DMS79 (cell line): ENCODE results near the gene ZDHHC14.

Source experiments
- DNase-seq: peaks from one replicate; lab custom pipeline; 2025; lab: John Stamatoyannopoulos, UW

ZDHHC14 gene

DNA sequence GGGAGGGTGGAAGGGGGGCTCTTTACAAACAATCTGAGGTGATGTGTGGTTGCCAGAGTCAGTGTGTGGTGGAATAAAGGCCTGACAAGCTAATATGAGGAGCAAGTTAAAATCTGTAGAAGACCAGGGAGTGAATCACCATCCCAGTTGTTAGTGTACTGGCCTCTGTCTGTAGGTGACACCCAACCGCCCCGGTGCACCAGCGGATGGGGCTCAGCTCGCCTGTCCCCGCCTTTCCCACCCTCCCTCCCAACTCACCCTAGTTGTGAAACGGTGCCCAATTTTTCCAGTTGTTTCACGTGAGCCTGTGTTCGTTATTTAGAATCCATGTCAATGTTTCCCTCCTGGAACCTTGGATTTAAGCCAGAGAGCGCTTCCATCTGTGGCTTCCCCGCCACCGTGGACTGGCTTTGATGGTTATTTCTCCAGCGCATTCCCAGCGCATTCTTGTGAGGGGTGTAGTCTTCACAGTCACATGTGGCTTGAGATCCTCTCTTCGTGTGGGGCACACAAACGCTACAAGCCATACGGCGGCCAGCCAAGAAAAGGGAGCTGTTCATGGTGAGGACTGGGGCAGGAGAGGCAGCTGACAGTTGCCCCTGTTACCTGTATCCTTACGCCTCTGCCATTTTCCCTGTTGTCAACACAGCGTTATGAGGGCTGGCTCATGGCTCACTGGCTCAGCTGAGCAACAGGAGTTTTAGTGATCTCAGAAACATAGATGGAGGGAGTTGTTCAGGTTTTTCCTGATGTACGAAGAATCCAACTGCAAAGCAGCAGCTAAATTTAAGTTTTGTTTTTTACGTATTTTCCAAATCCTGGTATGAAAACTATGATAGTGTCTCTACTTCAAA is 137.6 kb downstream of the ZDHHC14 start:
- DNase-seq: no peak

DNA sequence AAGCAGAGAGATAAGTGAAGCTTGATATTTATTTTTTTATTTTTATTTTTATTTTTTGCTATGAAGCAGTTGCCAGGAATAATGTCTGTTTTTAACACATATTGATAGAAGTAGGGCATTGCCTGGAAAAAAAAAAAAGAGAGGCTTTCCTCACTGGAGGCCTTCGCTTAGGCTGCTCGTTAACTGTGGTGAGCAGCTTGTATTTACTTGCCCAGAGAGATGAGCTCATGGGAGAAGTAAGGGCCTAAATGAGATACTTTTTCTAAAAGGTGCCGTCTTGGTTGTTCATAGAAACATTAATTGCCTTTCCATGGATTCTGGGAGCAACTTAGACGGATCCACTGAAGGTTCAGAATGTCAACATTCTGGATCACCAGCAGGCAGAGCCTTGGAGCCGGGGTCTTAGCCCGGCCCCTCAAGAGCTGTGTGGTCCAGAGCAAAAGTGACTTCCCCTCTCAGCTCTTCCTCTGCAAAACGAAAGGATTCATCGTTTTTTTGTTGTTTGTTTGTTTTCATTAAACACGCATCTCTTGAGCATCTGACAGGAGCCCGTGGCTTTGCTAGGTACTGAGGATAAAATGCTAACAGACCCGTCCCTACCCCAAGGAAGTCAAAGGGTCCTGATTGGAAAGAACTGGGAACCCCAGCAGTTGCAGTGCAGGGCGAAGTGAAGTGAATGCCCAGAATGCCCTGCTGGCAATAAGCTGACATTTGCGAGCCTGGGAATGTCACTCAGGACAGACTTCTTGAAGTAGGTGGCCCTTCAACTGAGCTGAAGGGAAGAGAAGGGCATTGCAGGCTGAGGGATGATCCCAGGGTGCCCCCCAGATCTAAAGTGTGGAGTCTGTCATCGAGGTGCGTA is 138.5 kb downstream of the ZDHHC14 start:
- no peak for DNase-seq

DNA sequence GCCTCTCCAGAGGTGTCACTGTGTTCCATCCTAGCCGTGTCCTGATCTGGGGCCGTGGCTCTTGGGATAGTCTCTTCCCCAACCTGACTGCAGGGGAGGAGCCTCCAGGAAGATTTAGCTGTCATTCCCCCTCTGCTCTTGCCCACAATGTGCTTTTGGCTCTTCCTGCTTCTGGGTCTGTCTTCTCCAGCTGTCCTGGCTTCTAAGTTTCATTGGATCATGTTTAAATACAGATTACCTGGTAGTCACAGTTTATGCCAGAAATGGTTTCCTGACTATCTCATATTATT is 139.1 kb downstream of the ZDHHC14 start:
- DNase-seq: no peak

DNA sequence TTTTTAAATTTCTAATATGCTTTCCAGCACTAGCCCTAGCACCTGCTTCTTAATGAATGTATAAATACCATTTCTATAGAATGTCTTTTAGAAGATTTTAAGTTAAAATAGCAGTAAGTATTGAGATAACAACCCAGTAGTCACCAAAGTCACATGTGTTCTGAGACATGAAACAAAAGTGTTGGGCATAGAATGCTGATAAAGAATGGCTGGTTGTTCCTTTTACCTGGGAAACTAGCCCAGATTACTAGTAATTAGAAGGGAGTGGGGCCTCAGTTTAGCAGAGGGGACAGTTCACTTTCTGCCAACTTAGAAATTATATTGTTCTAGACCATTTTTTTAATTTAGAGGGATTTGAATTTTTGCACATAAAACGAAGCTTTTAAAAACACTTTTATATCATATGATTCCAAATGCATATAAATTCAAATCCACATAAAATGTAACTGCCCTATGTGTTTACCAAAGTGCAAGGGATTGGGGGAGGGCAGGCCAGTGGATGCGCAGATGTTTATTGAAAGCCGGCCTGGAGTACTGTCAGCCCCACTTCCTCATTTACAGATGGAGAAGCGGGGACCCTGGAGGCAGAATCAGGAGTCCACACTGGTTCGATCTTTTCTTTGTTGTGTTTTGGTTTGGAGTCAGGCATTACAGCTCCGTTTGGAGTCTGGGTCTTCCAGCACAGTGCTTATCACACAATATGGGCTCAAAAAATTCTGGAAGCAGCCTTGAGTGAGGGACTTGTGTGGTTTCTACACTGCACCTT is 139.8 kb downstream of the ZDHHC14 start:
- DNase-seq: no peak

DNA sequence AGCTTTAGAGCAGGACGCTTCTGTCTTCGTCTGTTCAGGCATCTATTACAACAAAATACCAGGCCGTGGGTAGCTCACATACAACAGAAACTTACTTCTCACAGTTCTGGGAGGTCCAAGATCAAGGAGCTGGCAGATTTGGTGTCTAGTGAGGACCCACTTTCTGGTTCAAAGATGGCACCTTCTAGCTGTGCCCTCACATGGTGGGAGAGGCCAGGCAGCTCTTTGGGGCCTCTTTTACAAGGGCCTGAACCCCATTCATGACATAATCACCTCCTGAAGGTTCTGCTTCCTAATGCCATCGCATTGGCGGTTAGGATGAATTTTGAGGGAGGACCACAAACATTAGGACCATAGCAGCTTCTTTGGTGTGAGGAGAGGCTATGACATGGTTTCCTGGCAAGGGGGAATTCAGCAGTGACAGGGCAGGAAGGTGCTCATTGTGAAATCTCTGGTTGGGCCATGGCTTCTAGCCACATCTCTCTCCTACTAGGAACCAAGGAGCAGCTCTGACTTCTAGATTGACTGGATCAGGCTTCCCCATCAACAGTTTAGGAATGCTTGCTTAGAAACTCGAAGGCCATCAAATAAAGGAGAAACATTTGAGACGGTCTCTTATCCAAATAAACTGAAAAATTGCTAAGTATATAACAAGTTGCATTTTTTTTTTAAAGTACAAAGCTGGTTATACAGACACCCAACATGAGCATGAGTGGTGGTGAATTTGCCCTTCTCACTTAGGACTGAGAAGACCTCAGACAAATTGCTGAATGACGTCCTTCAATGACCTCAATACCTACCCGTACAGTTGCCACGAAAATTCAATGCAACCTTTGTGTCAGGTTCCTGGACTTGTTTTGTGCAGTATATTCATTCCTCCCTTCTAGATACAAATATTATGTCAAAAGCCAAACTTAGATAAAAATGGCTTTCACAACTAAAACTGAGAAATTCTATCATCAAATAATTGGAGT is 140.7 kb downstream of the ZDHHC14 start:
- DNase-seq: no peak

DNA sequence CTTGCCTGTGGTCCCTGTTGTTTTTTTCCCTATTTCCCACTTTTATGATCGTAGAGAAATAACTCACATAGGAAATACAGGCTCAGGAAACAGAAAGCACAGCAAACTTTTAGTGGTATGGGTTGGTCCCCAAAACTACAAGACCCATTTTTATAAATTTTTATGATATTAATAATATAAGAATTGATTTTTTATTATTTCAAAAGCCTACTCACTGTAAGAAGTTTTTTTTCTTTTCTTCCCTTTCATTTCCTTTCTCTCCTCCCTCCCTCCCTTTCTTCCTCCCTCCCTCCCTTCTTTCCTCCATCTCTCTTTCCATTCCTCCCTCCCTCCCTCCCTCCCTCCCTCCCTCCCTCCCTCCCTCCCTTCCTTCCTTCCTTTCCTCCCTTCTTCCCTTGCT is 141.5 kb downstream of the ZDHHC14 start:
- DNase-seq: no peak

DNA sequence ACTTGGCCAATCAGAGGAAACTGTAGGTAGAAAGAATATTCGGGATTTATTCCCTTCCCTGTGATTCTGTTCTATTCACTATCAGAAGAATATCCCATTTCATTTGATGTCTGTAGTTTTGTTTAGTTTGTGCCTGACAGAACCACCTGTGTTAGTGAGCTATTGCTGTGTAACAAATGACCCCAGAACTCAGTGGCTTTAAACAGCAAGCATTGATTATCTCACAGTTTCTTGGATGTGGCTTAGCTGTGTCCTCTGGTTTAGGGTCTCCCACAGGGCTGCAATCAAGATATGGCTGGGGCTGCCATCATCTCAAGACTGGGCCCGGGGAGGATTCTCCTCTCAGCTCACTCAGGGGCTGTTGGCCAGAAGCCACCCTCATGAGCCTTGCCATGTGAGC is 143.7 kb downstream of the ZDHHC14 start:
- no peak for DNase-seq

DNA sequence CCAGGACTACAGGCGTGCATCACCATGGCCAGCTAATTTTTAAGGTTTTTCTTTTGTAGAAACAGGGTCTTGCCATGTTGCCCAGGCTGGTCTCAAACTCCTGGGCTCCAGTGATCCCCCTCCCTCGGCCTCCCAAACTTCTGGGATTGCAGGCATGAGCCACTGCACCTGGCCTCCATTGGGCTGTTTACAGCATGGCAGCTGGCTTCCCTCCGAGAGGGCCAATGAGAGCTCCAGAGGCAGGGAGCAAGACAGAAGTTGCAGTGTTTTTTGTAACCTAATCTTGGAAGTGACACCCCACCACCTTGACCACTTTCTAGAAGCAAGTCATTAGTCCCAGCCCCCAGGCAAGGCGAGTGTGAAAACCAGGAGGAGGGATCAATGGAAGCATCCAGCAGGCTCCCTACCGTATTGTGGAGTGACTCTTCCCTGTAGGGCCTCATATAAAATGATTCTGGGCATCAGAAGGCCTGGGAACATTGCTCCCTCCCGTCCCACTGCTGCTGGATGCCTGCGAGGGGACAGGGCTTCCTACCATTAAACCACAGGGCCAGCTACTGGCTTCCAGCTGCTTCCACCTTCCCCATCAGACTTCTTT is 144.4 kb downstream of the ZDHHC14 start:
- DNase-seq: no peak

DNA sequence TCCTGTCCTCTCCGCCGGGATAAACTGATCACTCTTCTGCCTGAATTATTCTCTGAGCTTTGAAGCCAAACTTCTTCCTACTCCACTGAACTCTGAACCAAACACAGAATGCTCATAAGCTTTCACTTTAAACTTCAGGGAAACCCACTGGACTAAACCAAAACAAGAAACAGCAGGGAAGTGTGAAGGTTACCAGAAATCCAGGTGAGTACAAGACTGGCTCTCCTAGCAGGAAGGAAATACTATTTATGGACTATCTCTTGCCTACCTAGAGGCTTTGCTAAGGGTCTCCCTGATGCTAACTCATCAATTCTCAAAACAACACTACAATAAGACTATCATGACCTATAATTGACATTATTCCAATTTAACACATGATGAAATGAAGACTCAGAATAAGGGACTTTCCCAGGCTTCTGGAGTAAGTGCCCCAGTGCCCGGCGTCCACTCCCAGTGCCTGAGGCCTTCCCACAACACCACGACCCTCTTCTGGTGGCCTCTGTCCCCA is 145.0 kb downstream of the ZDHHC14 start:
- DNase-seq: no peak

DNA sequence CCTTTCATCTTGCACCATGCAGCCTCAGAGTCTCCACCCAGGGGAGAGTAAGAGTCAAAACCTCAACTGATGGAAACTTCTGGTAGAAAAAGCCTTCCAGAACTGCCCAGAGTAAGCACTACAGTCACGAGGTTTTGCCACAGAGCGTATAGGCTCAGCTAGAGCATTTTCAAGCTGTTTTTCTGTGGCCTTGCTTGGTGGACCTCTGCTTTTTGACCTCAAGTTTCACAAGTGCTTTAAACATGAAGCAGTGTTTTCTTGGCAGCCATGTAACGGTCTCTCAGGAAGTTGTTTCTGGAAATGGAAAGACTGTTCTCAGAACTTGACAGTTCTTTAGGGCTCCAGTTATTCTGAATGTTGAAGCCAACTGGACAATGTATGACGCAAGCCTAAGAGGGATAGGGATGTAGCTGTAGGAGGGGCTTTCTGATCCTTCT is 146.5 kb downstream of the ZDHHC14 start:
- DNase-seq: no peak

DNA sequence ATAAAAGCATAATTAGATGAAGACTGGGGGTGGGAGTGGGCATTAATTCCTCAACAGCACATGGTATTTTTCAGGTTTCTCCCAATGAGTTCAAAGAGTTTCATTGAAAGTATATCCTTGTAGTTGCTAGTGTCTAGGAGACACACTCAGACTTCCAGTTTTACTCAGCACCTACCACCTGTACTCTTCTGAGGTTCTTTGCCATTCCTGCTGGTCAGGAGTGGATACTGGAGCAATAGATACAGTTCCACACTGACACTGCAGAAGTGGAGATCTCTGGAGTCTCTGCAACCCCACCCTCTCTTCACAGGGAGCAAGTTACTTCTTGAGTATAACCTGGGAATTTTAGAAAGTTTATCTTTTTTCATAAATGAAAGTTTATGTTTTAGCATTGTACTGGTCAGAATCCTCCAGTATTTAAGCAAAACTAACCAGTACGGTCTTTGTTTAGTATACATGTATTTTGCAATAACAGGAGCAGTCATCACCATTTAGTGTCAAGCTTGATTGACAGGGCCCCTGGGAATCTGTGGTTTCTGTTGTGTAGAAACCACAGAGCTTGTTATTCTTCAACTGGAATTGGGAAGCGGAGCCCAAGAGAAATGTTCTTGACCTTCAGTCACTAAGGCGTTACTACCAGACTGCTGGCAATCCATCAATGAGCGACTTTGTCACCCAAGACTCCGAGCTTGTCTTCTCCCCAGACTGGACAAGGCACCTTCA is 148.1 kb downstream of the ZDHHC14 start:
- DNase-seq: no peak

DNA sequence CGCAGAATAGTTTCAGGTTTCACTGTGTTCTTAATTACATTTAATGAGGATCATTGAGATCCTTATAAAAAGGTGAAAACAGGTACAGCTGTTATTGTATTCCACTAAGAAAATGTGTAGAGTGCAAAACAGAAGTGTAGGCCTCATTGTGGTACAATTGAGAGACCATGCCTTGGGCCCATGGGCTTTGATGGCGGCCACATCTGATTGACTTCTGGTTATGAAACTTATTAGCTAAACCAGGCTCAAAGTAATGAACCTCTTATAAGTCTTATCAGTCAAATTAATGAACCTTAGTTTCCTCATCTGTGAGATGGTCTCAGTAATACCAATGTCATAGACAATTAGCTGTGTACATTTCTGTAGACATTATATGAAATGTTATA is 148.7 kb downstream of the ZDHHC14 start:
- DNase-seq: no peak

DNA sequence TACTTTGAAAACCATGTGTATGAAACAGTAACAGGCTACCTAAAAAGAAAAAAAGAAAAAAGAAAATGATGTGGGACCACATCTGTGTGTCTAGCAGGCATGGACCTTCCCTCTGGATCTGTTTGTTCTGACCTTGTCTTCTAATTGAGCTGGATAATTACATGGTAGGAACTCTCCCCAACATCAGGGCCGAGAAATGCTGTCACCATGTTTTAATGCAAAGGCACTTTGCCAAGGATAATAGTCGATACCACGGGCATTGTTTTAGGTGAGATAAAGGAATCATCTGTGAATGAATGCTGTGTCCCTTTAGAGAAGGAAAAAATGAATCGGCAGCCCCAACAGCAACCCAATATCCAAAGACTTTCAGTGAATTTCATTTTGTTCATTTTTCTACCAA is 149.1 kb downstream of the ZDHHC14 start:
- no peak for DNase-seq

DNA sequence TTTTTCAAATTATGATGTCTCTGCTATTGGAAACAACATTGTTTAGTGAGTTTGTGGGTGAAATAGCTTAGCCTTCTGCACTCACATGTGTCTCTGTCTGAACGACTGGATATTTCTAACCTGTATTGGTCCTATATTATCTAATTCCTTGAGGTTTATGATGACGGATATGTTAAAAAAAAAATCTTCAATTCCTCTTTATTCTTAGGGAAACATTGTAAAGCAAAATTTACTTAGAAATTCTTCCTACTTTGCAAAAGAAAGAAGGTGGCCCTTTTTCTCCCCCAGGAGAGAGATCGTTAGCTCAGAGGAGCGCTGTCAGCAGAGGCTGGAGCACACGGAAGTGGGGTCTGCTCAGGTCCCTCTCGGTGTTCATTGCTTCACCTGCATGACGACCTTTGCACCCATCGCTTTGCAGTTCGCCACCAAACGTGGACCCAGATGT is 149.8 kb downstream of the ZDHHC14 start:
- no peak for DNase-seq

DNA sequence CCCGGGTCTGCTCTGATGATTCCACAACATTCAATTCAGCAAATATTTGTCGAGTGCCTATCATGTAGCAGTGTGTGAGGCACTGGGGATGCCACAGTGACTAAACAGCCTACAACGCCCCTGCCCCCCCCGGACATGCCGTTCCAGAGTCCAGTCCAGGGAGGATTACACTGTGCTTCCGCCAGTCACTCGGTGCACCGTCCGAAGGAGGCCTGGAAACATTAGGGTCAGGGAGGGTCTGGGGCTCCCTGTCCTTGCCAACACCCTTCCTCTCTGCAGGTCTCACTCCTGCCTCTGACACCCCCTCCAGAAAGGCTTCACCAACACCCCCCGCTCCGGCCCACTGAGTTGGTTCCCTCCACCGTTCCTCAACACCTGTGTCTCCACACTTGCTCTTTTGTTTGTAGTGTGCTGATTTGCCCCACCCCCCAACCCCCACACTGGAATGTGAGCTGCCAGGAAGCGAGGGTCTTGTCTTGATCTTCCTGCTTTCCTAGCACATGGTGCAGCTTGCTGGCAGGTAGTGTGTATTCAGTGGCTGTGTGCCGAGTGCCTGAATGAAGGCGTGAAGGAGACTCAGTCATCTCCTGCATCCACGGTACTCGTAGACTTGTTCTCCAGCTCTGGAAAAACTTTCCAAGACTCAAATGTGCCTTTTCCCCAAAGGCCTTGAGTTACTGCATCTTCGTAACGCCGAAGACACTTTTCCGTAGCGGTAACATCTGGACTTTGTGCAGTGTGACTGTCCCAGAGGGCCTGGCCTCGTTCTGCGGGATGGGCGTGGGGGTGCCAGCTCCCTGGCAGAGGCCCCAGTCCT is 150.4 kb downstream of the ZDHHC14 start:
- DNase-seq: no peak

DNA sequence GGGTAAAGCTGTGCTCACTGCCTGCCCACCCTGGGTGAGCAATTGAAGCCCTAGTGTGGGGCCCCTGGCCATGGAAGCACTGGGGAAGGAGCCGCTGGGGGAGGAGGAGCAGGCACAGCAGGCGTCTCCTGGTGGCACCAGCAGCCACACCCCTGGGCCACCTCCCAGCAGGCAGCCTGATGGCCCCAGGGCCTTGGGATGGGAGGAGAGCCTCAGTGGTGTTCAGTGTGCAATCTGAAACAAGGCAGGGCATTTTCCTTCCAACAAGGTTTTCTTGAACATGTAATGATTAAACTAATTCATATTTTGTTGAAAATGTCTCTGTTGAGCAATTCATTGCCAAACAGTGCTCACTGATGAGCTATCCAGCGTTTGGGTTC is 151.0 kb downstream of the ZDHHC14 start:
- DNase-seq: no peak

DNA sequence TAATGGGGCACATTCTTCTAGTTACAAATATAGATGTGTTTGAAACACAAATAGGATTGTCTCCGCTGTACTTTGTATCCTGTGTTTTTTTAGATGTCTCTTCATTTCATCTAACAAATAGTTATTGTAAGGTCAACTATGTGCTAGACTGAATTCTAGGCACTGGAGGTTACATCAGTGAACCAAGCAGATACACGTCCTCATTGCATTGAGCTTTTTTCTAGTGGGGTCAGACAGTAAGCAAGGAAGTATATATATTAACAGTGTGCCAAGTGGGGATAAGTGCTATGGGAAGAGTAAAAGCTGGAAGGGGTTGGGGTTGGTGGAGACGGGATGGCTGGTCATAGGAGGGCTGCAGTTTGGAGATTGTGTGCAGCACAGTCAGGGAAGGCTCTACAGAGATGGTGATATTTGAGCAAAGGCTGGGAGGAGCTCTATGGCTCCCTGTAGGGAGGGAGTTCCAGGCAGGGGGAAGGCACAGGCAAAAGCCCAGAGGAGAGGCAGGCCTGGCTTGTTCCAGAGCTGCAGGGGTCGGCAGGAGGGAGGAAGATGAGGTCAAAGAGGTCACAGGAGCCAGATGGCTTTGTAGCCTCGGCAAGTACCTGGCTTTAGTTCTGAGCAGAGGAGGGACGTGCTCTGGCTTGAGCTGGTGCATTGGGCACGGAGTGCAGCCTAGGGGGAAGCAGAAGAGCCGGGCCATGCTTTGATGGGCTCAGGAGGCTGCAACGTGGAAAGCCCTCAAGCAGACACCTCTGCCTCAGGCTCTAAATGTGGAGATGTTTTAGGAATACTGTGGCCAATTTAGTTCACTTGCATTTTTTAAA is 152.3 kb downstream of the ZDHHC14 start:
- DNase-seq: no peak

DNA sequence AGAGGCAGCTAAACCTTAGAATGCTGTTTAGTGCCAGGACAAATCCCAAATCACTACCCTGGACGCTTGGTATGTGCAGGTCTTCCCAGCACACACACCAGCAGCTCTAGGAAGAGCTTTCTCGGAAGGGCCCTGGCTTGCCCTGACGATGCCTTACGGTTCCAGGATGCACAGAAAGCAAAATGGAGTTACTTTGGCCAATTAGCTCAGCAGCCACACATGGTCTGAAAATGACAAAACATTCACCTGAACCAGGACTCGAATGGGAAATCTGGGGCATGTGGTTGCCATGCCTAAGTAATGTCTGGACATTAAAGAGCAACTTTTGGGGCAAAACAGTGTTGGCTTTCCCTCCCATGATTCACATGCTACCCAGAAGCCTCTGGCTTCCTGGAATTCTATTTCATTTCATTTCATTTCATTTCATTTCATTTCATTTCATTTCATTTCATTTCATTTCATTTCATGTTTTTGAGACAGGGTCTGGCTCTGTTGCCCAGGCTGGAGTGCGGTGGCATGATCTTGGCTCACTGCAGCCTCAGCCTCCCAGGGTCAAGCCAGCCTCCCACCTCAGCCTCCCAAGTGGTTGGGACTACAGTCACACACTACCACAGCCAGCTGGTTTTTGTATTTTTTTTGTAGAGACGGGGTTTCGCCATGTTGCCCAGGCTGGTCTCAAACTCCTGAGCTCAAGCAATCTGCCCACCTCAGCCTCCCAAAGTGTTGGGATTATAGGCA is 153.3 kb downstream of the ZDHHC14 start:
- DNase-seq: no peak
